NCI-H187 treated with DMSO at 0.1 percent for 48 hours (cell line): ENCODE measurements around the gene PLOD1.
"Not testable (repeated sequence)": the region's sequence is repeated elsewhere in the genome, so short reads cannot be mapped to it uniquely, and the experiment has no call there.

Source experiments
- DNase-seq: peaks from one replicate; lab custom pipeline; 2025; lab: John Stamatoyannopoulos, UW

The PLOD1 gene

DNA sequence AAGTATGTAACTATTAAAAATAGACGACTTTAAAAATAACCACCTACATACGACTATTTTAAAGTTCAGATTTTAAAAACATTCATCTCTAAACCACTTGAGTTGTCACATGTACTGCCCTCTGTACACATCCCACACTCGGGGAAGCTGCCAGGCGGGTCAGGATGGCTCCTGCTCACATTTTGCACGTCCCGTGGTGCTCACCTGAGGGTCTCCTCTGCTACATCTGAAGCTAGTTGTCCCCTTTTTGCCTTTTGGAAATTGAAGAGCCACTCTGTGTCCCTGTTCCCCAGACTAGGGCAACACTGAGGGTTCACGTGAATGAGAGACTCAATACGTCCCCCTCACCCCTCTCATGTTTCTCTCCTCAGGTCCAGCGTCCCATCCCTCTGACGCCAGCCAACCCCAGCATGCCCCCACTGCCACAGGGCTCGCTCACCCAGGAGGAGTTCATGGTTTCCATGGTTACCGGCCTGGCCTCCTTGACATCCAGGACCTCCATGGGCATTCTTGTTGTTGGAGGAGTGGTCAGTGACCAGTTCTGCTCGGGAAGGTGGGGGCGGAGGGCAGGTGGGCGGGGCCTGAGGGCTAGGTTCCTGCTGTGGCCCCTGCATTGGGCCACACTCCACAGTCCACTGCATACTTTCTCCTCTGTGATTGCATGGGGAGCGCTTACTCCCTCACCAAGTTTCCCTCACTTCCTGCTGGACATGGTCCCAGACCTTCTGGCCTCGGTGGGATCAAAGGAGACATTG, 71.8 kb downstream of the PLOD1 start:
- DNase-seq = no peak

DNA sequence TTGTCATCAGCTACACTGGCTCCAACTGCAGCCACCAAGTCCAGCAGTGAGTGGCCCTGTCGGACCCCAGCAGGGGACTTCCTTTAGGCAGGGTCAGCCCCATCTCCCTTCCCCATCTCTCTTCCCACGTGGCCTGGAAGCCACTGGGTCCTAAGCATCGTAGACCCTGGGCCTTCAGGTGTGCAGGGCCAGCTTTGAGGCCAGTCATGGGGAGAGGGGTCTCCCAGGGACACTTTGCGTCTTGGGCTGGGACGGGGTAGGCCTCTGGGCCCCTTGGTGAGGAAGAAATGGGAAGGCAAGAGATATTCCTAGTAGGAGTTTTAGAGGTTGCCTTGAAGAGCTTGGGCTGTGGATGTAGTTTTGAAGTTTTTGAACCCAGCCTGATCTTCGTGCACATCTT, 72.7 kb downstream of the PLOD1 start:
- DNase-seq = no peak

DNA sequence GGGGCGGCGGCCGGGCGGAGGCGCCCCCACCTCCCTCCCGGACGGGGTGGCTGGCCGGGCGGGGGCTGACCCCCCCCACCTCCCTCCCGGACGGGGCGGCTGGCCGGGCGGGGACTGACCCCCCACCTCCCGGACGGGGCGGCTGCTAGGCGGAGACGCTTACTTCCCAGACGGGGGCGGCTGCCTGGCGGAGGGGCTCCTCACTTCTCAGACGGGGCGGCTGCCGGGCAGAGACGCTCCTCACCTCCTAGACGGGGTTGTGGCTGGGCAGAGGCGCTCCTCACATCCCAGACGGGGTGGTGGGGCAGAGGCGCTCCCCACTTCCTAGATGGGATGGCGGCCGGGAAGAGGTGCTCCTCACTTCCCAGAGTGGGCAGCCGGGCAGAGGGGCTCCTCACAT, 73.8 kb downstream of the PLOD1 start:
- not testable (repeated sequence) for DNase-seq

DNA sequence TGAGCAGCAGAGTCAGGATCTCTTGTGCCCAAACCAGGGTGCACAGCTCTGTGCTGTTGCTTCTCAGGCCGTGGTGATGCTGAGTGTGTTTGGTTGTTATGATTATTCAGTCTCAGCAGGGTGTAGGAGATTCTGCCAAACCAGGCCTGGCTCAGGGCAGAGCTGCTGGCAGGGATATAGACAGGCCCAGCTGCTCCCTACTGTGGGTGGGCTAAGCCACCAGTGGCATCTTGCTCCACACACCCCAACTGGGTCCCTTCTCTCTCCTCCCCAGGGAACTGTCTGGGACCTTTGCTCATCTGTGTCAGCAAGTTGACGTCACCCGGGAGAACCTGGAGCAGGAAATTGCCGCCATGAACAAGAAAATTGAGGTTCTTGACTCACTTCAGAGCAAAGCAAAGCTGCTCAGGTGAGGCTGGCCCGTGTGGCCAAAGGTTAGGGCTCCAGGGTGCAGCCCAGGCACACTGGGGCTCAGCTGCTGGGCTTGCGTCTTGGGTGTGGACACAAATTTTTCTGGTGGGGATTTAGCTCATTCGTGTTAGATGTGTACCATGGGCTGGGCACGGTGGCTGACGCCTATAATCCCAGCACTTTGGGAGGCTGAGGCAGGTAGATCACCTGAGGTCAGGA, 74.9 kb downstream of the PLOD1 start:
- no peak for DNase-seq

DNA sequence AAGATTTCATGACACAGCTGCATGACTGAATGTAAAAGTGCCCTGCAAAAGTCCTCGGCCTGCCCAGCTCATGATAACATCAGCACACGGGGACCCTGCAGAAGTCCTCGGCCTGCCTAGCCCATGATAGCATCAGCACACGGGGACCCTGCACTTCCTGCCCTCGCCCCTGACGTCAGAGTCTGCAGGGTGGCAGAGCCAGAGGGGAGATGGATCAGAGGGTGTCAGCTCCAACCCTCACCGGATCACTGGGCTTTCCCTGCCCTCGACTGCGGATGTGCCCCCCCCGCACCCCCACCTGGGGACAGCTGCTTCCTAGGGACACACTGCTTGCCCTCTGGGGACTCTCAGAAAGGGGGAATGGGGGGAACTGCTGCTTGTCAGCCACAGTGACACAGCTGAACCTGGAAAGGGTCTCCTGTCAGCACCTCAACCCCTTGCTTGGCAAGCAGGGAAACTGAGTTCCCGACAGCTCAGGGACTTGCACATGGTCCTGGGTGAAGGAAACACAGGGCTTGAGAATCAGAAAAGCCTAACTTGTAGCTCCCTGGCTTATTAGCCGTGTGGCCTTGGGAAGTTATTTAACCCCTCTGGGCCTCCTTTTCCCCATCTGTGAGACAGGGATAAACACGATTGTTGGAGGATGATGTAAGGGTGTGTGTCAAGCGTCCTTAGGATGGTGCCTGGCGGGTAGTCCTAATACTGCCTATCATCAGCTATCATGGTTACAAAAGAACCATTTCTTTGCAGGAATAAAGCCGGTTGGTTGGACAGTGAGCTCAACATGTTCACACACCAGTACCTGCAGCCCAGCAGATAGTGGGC, 76.4 kb downstream of the PLOD1 start:
- no peak for DNase-seq

DNA sequence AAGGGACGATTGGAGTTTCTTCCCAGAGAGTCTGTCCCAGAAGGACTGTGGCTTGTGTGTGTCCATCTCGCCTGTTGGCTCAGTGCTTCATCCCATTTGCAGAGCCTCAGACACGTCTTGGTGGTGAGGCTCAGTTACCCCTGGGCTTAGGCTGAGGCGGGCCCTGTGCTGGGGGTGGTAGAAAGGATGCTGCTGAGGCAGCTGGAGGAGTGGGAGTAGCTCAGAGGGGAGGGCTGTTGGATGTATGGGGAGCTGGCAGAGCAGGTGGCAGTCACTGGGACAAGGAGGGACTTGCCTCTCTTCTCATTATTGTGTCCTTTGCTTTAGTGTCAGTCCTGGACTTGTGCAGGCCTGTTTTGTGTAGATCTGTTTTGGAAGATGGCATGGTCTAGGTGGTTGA, 77.5 kb downstream of the PLOD1 start:
- no peak for DNase-seq

DNA sequence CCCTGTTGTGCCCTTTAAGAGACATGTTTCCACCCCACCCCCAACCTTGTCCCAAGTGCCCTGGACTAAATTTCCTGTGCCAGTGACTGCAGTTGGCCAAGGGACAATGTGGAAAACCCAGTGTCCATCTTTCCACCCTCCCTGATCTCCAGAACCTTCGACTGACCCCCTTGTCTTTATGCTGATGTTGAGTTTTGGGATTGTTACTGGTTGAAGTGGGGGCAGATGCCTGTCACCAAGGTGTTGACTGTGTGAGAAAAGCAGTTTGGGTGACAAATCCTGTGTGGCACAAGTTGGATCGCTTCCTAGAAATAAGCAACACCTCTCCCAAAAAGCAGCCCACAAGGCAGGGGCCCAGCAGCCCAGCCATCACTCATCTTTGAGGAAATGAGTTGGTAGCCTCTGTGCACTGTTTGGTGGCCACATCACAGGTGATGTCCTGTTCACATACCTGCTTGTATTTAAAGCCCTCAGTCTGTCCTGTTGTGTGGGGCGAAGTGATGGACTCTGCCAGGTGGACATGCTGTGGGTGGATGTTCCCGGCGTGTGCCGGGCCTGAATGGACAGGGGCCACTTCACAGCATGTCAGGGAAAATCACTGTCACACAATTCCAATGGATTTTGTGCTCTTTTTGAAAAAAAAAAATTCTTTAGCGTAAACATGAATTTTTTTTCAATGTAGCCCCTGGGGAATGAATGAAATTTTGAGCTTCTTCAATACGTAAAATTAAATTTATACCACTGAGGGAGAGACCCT, 78.2 kb downstream of the PLOD1 start:
- no peak for DNase-seq

DNA sequence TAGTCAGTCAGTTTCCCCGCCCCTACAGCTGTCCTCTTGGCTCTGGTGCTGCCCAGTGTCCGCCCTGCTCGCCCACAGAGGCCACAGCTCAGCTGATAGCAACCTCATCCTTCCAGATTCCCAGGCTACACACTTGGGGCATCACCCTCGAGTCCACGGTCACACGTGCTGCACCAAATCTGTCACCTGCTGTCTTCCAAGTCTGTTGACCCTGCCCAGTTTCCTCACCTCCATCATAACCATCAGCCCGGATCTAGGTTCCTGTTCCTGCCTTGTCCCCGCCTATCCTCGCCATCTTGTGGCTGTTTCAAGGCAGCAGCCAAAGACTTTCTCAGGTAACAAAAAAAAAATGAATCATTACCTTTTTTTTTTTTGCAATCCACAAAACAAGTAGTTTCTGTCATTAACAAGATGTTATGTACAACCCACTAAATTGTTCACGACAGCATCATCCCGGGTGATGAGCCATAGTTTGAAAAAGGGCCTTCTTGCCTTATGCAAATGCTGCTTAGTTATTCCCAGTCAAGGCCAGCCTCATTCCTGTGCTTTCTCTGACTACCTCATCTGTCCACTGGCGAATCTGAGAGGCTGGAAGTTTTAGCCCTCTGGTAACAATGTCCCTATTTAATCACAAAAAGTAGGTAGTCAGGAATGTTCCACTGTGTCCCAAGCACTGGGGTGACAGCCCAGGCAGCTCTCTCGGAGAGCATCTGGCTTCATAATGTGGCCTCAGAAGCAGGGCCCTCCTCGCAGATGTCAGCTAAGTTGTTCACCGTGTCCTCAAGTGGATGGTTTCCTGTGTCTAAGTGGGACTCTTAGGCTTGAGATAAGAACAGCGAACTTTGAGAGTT, 79.8 kb downstream of the PLOD1 start:
- DNase-seq = no peak

DNA sequence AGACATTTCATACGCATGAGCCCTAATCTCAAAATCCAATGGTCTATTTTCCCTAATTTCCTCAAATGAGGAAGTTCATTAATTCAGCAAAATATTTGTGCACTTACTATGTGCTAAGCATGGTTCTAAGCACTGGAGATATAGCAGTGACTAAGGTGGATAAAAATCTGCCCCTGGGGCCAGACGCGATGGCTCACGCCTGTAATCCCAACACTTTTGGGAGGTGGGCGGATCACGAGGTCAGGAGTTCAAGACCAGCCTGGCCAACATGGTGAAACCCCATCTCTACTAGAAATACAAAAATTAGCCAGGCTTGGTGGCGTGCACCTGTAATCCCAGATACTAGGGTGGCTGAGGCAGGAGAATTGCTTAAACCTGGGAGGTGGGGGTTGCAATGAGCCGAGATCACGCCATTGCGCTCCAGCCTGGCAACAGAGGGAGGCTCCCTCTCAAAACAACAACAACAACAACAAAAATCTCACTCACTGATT, 80.5 kb downstream of the PLOD1 start:
- no peak for DNase-seq

DNA sequence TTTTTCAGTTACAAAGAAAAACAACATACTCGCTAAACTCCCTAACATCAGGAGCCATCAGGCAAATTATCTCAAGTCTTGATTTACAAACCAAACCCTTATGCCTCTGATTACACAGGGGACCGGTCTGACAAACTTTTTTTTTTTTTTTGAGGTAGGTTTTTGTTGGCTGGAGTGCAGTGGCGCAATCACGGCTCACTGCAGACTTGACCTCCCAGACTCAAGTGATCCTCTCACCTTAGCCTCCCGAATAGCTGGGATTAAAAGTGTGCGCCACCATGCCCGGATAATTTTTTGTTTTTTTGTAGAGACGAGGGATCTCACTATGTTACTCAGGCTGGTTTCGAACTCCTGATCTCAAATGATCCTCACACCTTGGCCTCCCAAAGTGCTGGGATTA, 81.0 kb downstream of the PLOD1 start:
- no peak for DNase-seq

DNA sequence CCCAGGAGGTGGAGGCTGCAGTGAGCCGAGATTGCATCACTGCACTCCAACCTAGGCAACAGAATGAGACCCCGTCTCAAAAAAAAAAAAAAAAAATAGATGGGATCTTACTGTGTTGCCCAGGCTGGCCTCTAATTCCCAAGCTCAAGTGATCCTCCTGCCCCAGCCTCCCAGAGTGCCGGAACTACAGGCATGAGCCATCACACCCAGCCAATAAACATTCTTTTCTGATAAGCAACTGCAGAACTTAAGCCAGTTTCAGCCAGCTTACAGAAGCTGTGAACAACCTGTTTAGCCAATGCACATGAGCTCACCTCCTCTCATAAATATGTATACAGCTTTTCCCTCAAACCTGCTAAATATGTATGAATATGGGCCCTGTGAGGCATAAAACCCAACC, 81.7 kb downstream of the PLOD1 start:
- DNase-seq = no peak

DNA sequence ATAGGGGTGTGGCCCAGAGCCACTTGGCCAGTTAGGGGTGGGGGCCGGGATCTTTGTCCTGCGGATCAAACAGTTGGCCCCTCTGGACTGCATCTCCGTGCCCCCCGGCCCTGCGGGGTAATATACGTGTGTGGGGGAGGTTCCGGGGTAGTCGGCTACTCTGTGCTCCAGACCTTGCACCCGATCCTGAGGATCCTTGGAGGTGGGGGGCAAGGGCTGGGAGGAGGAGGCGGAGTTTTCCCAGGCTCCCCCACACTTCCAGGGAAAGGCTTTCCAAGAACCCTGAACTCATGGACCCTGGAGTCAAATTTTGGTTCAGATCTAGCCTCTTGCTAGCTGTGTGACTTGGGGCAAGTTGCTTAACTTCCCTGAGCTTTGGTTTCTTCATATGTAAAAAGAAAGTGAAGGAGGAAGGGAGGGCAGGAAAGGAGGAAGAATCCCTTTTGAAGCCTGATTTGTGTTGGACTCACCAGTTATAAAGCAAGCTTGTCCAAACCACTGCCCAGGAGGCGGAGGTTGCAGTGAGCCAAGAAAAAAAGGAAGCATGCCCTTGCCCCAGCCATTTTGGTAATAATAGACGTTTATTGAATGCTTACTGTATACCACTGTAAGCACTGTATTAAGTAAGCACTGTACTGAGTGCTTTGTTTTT, 85.5 kb downstream of the PLOD1 start:
- DNase-seq = no peak

DNA sequence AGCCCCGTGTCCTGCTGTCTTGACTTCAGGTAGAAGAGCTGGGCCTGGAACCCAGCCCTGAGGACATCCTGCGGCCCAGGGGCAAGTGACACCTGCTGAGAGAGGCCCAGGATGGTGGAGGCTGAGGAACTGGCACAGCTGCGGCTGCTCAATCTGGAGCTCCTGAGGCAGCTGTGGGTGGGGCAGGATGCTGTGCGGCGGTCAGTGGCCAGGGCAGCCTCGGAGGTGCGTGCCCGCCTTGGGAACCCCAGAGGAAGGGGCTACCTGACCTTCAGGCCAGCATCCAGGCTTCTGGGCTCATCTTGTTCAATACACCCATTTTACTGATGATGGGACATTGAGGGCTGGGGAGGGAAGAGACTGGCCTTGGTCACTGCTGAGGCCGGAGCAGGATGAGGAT, 87.1 kb downstream of the PLOD1 start:
- no peak for DNase-seq

DNA sequence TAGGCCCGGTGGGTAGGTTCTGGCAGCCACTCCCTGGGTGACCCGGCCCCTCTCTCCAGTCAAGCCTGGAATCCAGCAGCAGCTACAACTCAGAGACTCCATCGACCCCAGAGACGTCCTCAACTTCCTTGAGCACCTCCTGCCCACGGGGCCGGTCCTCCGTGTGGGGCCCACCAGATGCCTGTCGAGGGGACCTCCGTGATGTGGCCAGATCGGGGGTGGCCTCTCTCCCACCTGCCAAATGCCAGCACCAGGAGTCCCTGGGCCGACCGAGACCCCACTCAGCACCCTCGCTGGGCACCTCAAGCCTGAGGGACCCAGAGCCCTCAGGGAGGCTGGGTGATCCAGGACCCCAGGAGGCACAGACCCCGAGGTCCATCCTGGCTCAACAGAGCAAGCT, 87.5 kb downstream of the PLOD1 start:
- no peak for DNase-seq
